ENCODE measurements around the gene SLC30A1. TPM values are rescaled to one million over a fixed set of nuclear protein-coding genes. Genes with fewer than 3 reads are reported as not detected.

Gene SLC30A1
- total RNA-seq, 4 donors from 2014 or later: 10.1 to 17.3 (median 13.0) TPM

DNA sequence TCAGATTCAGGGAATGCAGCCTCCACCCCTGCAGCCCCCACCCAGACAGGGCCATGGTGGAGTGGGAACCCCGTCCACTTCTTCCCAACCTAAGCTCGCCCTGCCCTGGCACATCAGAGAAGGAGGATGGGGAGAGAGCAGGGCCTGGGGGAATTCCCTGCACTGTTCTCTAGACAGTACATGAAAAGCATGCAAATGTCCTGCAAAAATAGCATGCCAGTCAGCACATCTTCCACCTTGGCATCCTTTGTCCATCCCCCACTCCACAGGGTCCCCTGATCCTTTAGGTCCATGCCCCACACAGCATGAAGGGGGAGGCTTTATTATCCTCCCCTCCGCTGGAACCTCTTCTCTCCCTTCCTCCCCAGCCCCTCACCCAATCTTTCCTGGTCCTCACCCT lies 52.0 kb downstream of the SLC30A1 start:
- H3K9me3 ChIP-seq: no peaks in the 10 kb centered on the region
- ATAC-seq: no peak
- H3K27me3 ChIP-seq: no peaks in the 10 kb centered on the region
- H3K4me3 ChIP-seq: no peak overlapping the region
- H3K4me1 ChIP-seq: no peaks in the 10 kb centered on the region
- TF ChIP-seq POLR2AphosphoS5 (IDR thresholded peaks at IDR 0.05) (no peak), EP300 (IDR thresholded peaks at IDR 0.05) (no peak), POLR2A (IDR thresholded peaks at IDR 0.05) (no peak)
- TF ChIP-seq, protein P1, sequence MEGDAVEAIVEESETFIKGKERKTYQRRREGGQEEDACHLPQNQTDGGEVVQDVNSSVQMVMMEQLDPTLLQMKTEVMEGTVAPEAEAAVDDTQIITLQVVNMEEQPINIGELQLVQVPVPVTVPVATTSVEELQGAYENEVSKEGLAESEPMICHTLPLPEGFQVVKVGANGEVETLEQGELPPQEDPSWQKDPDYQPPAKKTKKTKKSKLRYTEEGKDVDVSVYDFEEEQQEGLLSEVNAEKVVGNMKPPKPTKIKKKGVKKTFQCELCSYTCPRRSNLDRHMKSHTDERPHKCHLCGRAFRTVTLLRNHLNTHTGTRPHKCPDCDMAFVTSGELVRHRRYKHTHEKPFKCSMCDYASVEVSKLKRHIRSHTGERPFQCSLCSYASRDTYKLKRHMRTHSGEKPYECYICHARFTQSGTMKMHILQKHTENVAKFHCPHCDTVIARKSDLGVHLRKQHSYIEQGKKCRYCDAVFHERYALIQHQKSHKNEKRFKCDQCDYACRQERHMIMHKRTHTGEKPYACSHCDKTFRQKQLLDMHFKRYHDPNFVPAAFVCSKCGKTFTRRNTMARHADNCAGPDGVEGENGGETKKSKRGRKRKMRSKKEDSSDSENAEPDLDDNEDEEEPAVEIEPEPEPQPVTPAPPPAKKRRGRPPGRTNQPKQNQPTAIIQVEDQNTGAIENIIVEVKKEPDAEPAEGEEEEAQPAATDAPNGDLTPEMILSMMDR (IDR thresholded peaks at IDR 0.05): no peak
- no peak overlapping the region for H3K27ac ChIP-seq
- no peaks in the 10 kb centered on the region for H3K36me3 ChIP-seq
- 100% methylated on average over 1 of the region's 3 CpGs; no CpG with 5 or more reads in 1 of the 2 donors for WGBS, 2 donors (ENCODE audit: low coverage in 1 of 2)

DNA sequence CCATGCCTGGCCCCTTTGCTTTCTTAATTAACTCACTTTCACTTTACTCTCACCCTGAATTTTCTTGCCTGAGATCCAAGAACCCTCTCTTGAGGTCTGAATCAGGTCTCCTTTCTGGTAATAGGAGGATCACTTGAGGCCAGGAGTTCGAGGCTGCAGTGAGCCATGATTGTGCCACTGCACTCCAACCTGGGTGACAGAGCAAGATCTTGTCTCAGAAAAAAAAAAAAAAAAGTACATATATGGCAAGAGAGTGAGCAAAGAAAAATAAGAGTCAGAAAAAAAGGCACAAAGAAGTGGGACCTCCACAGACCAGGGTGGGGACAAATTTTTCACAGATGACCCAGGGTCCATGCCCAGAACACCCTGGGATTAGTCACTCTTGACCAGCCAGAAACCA lies 52.9 kb downstream of the SLC30A1 start:
- Histone ChIP-seq H3K36me3 (no peaks in the 10 kb centered on the region), H3K27ac (no peak overlapping the region), H3K4me3 (no peak overlapping the region), H3K27me3 (no peaks in the 10 kb centered on the region), H3K9me3 (no peaks in the 10 kb centered on the region), H3K4me1 (no peaks in the 10 kb centered on the region)
- TF ChIP-seq POLR2A (IDR thresholded peaks at IDR 0.05): no peak
- no peak for TF ChIP-seq POLR2AphosphoS5 (IDR thresholded peaks at IDR 0.05)
- TF ChIP-seq EP300 (IDR thresholded peaks at IDR 0.05): no peak
- TF ChIP-seq, protein P1 (IDR thresholded peaks at IDR 0.05): no peak
- no peak for ATAC-seq
- no CpG with 5 or more reads among the region's 1 CpG for WGBS, 2 donors (ENCODE audit: low coverage in 1 of 2)

DNA sequence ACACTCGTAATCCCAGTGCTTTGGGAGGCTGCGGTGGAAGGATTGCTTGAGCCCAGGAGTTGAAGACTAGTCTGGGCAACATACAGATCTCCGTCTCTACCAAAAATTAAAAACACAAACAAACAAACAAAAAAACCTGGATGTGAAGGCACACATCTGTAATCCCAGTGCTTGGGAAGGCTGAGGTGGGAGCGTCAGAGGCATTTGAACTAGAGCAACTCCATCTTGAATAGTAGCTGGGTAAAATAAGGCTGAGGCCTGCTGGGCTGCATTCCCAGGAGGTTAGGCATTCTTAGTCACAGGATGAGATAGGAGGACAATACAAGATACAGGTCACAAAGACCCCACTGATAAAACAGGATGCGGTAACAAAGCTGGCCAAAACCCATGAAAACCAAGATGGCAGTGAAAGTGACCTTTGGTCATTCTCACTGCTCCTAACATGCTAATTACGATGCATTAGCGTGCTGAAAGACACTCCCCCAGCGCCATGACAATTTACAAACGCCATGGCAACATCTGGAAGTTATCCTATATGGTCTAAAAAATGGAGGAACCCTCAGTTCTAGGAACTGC lies 53.8 kb downstream of the SLC30A1 start:
- H3K9me3 ChIP-seq: no peaks in the 10 kb centered on the region
- no peak overlapping the region for H3K27ac ChIP-seq
- no peak for TF ChIP-seq POLR2AphosphoS5 (IDR thresholded peaks at IDR 0.05)
- H3K36me3 ChIP-seq: no peaks in the 10 kb centered on the region
- no peak overlapping the region for H3K4me3 ChIP-seq
- WGBS, 2 donors (ENCODE audit: low coverage in 1 of 2): 96 to 97% methylated on average over 5 to 9 of the region's 9 CpGs
- H3K27me3 ChIP-seq: no peaks in the 10 kb centered on the region
- H3K4me1 ChIP-seq: no peaks in the 10 kb centered on the region
- ATAC-seq: no peak

DNA sequence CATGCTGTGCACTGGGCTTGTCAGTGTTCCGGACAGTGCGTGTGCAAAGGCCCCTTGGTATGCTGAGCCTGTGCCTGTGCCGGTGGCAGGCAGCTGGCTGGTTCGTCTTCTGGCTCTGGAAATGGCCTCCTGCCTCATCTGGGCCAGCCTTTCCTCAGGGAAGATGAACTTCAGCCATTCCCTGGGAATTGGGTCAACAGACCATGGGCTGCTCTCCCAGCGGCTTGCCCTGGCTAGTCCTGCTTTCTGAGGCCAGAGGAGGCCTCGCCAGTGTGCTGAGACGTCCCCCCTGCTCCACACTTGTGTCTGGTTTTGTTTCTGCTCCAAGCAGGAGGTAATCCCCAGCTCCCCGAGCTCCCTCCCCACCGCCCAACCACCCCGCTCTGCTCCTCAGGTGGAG lies 54.4 kb downstream of the SLC30A1 start:
- H3K9me3 ChIP-seq: no peaks in the 10 kb centered on the region
- no peak overlapping the region for H3K27ac ChIP-seq
- H3K36me3 ChIP-seq: no peaks in the 10 kb centered on the region
- no peaks in the 10 kb centered on the region for H3K27me3 ChIP-seq
- no peaks in the 10 kb centered on the region for H3K4me1 ChIP-seq
- TF ChIP-seq, protein P1 (IDR thresholded peaks at IDR 0.05): no peak
- TF ChIP-seq POLR2A (IDR thresholded peaks at IDR 0.05) (no peak), EP300 (IDR thresholded peaks at IDR 0.05) (no peak), POLR2AphosphoS5 (IDR thresholded peaks at IDR 0.05) (no peak)
- ATAC-seq: no peak
- H3K4me3 ChIP-seq: no peak overlapping the region
- WGBS, 2 donors (ENCODE audit: low coverage in 1 of 2): no CpG with 5 or more reads among the region's 10 CpGs

DNA sequence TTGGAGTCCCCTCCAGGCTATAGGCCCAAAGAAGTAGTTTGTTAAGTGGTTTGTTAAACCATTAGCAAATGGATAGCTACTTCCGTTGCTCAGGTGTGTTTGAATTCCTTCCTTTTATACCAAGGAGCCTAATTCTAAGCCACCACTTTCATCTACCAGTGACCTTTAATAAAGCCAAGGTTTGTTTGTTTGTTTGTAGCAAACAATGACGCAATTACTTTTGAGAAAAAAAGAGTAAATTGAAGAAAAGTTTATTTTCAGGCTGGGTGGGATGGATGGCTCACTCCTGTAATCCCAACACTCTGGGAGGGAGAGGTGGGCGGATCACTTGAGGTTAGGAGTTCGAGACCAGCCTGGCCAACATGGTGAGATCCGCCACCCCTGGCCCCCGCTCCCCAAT lies 56.2 kb downstream of the SLC30A1 start:
- Histone ChIP-seq H3K4me1 (no peaks in the 10 kb centered on the region), H3K9me3 (no peaks in the 10 kb centered on the region), H3K36me3 (no peaks in the 10 kb centered on the region), H3K27ac (no peak overlapping the region), H3K27me3 (no peaks in the 10 kb centered on the region), H3K4me3 (no peak overlapping the region)
- TF ChIP-seq, protein P1 (IDR thresholded peaks at IDR 0.05): no peak
- no peak for TF ChIP-seq EP300 (IDR thresholded peaks at IDR 0.05)
- TF ChIP-seq POLR2A (IDR thresholded peaks at IDR 0.05): no peak
- no peak for TF ChIP-seq POLR2AphosphoS5 (IDR thresholded peaks at IDR 0.05)
- ATAC-seq: no peak
- 85 to 90% methylated on average over 3 to 5 of the region's 6 CpGs for WGBS, 2 donors (ENCODE audit: low coverage in 1 of 2)

Other genes with a start within 250 kb of the SLC30A1 start
- gene RD3, start 87.0 kb downstream of the SLC30A1 start, total RNA-seq: under 1 TPM; 0.31 to 0.69 (median 0.53) TPM
- gene NEK2, start 96.5 kb upstream of the SLC30A1 start, total RNA-seq: under 1 TPM in 1 of 4 donors, not detected in 3; 0.59 TPM